Measurements from ENCODE around the gene PPIL1. TPM values are rescaled to one million over a fixed set of nuclear protein-coding genes. Genes with fewer than 3 reads are reported as not detected.

Gene PPIL1
- total RNA-seq, 4 donors from 2014 or later, result 9.2 to 19.8 (median 13.0) TPM

DNA sequence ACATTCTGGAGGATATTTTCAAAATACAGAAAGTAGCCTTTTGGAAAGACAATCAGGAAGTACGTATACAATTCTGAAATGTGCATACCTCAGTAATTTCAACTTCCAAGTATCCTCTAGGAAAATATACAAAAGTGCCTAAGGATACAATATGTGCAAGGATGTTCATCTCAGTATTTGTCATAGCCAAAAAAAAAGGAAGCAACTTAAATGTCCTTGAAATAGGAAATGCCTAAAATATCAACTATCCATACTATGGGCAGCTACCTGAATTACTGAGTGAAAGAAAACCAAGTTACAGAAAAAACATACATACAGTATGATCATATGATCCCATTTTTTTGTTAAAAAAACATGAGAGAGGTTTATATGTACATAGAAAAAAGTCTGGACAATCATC is 1.5 kb downstream of the PPIL1 start:
- no peak overlapping the region for H3K4me3 ChIP-seq
- DNase-seq (ENCODE audit: low spot score in 2 of 2), result no peak
- peaks cover 0 to 23% (median 3%) of the 10 kb centered on the region in 4 donors for H3K4me1 ChIP-seq
- H3K27me3 ChIP-seq, result no peaks in the 10 kb centered on the region
- no peaks in the 10 kb centered on the region for H3K9me3 ChIP-seq
- WGBS, 2 donors, result 94% methylated on average over 1 of the region's 1 CpG
- H3K36me3 ChIP-seq, result peaks cover 0 to 27% (median 0%) of the 10 kb centered on the region in 3 donors
- TF ChIP-seq EP300 (IDR thresholded peaks at IDR 0.05), result no peak
- TF ChIP-seq, protein P1, sequence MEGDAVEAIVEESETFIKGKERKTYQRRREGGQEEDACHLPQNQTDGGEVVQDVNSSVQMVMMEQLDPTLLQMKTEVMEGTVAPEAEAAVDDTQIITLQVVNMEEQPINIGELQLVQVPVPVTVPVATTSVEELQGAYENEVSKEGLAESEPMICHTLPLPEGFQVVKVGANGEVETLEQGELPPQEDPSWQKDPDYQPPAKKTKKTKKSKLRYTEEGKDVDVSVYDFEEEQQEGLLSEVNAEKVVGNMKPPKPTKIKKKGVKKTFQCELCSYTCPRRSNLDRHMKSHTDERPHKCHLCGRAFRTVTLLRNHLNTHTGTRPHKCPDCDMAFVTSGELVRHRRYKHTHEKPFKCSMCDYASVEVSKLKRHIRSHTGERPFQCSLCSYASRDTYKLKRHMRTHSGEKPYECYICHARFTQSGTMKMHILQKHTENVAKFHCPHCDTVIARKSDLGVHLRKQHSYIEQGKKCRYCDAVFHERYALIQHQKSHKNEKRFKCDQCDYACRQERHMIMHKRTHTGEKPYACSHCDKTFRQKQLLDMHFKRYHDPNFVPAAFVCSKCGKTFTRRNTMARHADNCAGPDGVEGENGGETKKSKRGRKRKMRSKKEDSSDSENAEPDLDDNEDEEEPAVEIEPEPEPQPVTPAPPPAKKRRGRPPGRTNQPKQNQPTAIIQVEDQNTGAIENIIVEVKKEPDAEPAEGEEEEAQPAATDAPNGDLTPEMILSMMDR (IDR thresholded peaks at IDR 0.05), result no peak
- no peak for TF ChIP-seq POLR2A (IDR thresholded peaks at IDR 0.05)
- H3K27ac ChIP-seq, result no peak overlapping the region

DNA sequence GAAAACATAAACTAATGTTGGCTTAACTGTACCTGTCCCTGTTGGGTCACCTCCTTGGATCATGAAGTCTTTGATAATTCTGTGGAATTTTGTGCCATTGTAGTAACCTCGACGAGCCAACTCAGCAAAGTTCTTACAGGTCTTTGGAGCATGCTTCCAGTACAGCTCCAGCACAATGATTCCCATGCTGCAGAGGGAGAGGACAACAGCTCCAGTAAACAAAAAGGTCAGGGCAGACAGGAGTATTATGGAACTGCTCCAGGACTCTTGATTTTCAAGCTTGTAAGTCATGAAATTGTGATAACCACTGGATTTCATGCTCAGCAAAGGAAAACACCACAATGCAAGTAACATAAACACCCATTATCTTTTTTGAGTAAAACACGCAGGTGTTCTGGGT is 2.9 kb downstream of the PPIL1 start:
- no peak for DNase-seq (ENCODE audit: low spot score in 2 of 2)
- no peaks in the 10 kb centered on the region for H3K27me3 ChIP-seq
- 86 to 94% methylated on average over 3 of the region's 3 CpGs for WGBS, 2 donors
- H3K9me3 ChIP-seq, result no peaks in the 10 kb centered on the region
- no peak overlapping the region for H3K27ac ChIP-seq
- TF ChIP-seq EP300 (IDR thresholded peaks at IDR 0.05), result no peak
- TF ChIP-seq POLR2A (IDR thresholded peaks at IDR 0.05), result no peak
- TF ChIP-seq, protein P1 (IDR thresholded peaks at IDR 0.05), result no peak
- peaks cover 0 to 27% (median 3%) of the 10 kb centered on the region in 4 donors for H3K4me1 ChIP-seq
- peaks cover 0 to 40% (median 0%) of the 10 kb centered on the region in 3 donors for H3K36me3 ChIP-seq
- no peak overlapping the region for H3K4me3 ChIP-seq

DNA sequence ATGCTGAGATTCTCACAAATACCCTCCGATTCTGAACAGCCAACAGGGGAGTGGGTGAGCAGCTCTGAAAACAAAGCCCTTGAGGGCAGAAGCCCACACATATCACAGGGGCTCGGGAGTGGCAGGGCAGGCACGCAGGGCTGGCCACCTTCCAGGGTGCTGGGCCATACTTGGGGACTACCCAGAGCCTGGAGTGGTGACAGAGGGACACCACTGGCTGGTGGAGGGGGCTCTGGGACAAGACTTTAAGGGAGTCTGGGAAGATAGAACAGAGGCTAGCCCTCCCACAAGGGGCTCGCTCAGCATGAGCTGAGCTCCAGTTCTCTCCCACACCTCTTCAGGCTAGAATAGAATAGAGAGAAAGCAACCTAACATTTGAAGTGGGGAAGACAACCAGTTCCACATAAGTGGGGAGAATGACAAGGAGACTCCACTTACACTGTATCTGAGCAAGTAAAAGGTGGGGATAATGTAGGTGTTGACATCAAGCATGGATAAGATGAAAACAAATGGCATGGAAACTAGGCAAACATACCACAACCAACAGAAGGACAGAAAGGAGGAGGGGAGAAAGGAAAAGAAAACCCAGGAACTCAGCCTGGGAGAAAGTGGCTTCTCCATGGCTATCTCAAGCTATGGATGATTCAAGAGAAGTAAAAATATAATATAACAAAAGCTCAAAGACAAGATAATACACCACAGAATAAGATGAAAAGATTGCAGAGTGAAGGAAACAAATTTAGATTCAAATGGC is 7.0 kb downstream of the PPIL1 start:
- DNase-seq (ENCODE audit: low spot score in 2 of 2), result no peak
- Histone ChIP-seq H3K27ac (no peak overlapping the region), H3K27me3 (no peaks in the 10 kb centered on the region), H3K9me3 (no peaks in the 10 kb centered on the region), H3K4me3 (no peak overlapping the region), H3K36me3 (peaks cover 0 to 72% (median 0%) of the 10 kb centered on the region in 3 donors), H3K4me1 (peaks cover 0 to 5% (median 0%) of the 10 kb centered on the region in 4 donors)
- 50 to 54% methylated on average over 4 of the region's 4 CpGs for WGBS, 2 donors
- no peak for TF ChIP-seq POLR2A (IDR thresholded peaks at IDR 0.05)
- TF ChIP-seq, protein P1 (IDR thresholded peaks at IDR 0.05), result no peak
- no peak for TF ChIP-seq EP300 (IDR thresholded peaks at IDR 0.05)

DNA sequence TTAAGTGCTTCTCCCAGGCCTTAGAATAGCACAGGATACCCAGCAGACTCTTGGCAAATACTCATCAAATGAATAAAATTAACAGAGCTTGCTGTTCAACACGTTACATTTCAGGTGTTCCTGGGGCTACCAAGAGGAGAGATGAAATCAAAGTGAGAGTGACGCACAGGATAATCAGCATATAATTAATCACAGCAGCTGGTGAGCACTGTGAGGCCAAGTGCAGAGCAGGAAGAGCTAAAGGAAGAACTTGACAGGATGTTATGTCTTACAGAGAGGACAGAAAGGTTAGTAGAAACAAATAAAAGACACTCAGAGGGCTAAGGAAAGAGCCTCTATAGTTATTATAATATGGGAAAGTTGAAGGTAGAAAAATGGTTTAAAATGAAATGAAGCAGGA is 8.8 kb downstream of the PPIL1 start:
- TF ChIP-seq EP300 (IDR thresholded peaks at IDR 0.05) (no peak), POLR2A (IDR thresholded peaks at IDR 0.05) (no peak)
- TF ChIP-seq, protein P1 (IDR thresholded peaks at IDR 0.05), result no peak
- Histone ChIP-seq H3K27ac (no peak overlapping the region), H3K4me3 (no peak overlapping the region), H3K27me3 (no peaks in the 10 kb centered on the region), H3K4me1 (peaks cover 0 to 4% (median 0%) of the 10 kb centered on the region in 4 donors), H3K9me3 (no peaks in the 10 kb centered on the region), H3K36me3 (peaks cover 0 to 75% (median 0%) of the 10 kb centered on the region in 3 donors)
- no peak for DNase-seq (ENCODE audit: low spot score in 2 of 2)
- WGBS, 2 donors, result 74 to 83% methylated on average over 2 of the region's 2 CpGs

Measured in tibial nerve (tissue), 4 donors.